K562 (cell line): ENCODE measurements around the gene FCGR2B. TPM values are rescaled to one million over a fixed set of nuclear protein-coding genes. Genes with fewer than 3 reads are reported as not detected.

ENCODE experiments used
- CBX2 ChIP-seq: fragments of 200-600 bp; sonication (generic); IDR thresholded peaks from one replicate; pipeline ENCODE4 v1.6.1; 2012; ENCODE audit warnings: mild to moderate bottlenecking, low read length, inconsistent platforms; ENCODE audit not compliant: insufficient read depth, poor library complexity, severe bottlenecking
- CHD1 ChIP-seq: fragments of 200-600 bp; sonication (generic); IDR thresholded peaks from one replicate; pipeline ENCODE4 v1.6.1; 2012; ENCODE audit warnings: mild to moderate bottlenecking, moderate library complexity, low read length, inconsistent platforms
- CREM ChIP-seq: IDR thresholded peaks from 2 replicates; pipeline ENCODE4 v1.6.1; 2014; ENCODE audit warnings: antibody characterized with exemption, low read depth
- EP400 ChIP-seq: fragments of 450-650 bp; IDR thresholded peaks from 2 replicates; pipeline ENCODE4 v1.6.1; 2017; ENCODE audit warnings: antibody characterized with exemption, mild to moderate bottlenecking, moderate library complexity
- GABPA ChIP-seq: fragments of 200-800 bp; sonication (Bioruptor generic); conservative IDR thresholded peaks from 2 replicates; pipeline ENCODE4 v1.6.1; 2016; ENCODE audit warnings: low read depth, missing genetic modification characterization, missing compliant biosample characterization
- HNRNPUL1 ChIP-seq: fragments of 200-400 bp; formaldehyde crosslinking; IDR thresholded peaks from 2 replicates; pipeline ENCODE4 v1.6.1; 2017; ENCODE audit warnings: low read length
- MCM5 ChIP-seq: fragments of 450-650 bp; IDR thresholded peaks from 2 replicates; pipeline ENCODE4 v1.6.1; 2016; ENCODE audit warnings: low read depth
- MED1 ChIP-seq: sonication (generic); formaldehyde crosslinking; IDR thresholded peaks from 2 replicates; pipeline ENCODE4 v1.8.1; 2023; ENCODE audit warnings: missing genetic modification reagents, borderline replicate concordance
- MEIS2 ChIP-seq: fragments of 450-650 bp; IDR thresholded peaks from 2 replicates; pipeline ENCODE4 v1.6.1; 2014; ENCODE audit warnings: mild to moderate bottlenecking; ENCODE audit not compliant: partially characterized antibody
- MYBL2 ChIP-seq, 2 experiments: fragments of 450-650 bp in 1 of 2; sonication (generic) in 1 of 2; formaldehyde crosslinking in 1 of 2; IDR thresholded peaks; 2 replicates each; pipeline versions ENCODE4 v1.6.1 to v1.8.1; 2017 to 2022; ENCODE audit warnings: borderline replicate concordance in 1 of 2, inconsistent platforms in 1 of 2, low read depth in 1 of 2, mild to moderate bottlenecking in 1 of 2, missing genetic modification reagents in 1 of 2, moderate library complexity in 1 of 2
- NFE2 ChIP-seq: IDR thresholded peaks from 2 replicates; pipeline ENCODE4 v1.6.1; 2014; ENCODE audit warnings: antibody characterized with exemption, low read depth
- NR2C2 ChIP-seq, 2 experiments: fragments of 200-800 bp in 1 of 2; sonication (Bioruptor generic) in 1 of 2; sonication (generic) in 1 of 2; formaldehyde crosslinking in 1 of 2; IDR thresholded peaks; 2 replicates each; pipeline versions ENCODE4 v1.6.1 to v1.8.0; 2016 to 2022; ENCODE audit warnings: mild to moderate bottlenecking in 1 of 2, missing compliant biosample characterization in 1 of 2, missing genetic modification characterization in 1 of 2, missing genetic modification reagents in 1 of 2
- OTX1 ChIP-seq: fragments of 450-650 bp; formaldehyde crosslinking; IDR thresholded peaks from 2 replicates; pipeline ENCODE4 v1.4.0; 2022; ENCODE audit warnings: mild to moderate bottlenecking
- PHB ChIP-seq: fragments of 250-450 bp; sonication (Bioruptor Pico); IDR thresholded peaks from 2 replicates; pipeline ENCODE4 v1.5.0; 2021
- RAD21 ChIP-seq, 2 experiments: fragments of 250-450 bp in 1 of 2; fragments of 450-650 bp in 1 of 2; sonication (Bioruptor Pico) in 1 of 2; formaldehyde crosslinking in 1 of 2; IDR thresholded peaks in 1 of 2; conservative IDR thresholded peaks in 1 of 2; 2 replicates each; pipeline versions ENCODE4 v1.4.0 to v1.8.0; 2020 to 2022; ENCODE audit warnings: mild to moderate bottlenecking in 2 of 2, moderate library complexity in 1 of 2
- RBM14 ChIP-seq: fragments of 200-400 bp; formaldehyde crosslinking; IDR thresholded peaks from 2 replicates; pipeline ENCODE4 v1.6.1; 2018; ENCODE audit warnings: low read depth, mild to moderate bottlenecking, low read length, moderate library complexity, borderline replicate concordance; ENCODE audit not compliant: insufficient read depth
- RHOXF2B ChIP-seq: fragments of 250-450 bp; sonication (Bioruptor Pico); conservative IDR thresholded peaks from 2 replicates; pipeline ENCODE4 v1.5.1; 2021
- TFAM ChIP-seq: fragments of 250-450 bp; sonication (Bioruptor Pico); conservative IDR thresholded peaks from 2 replicates; pipeline ENCODE4 v1.5.0; 2021; ENCODE audit warnings: mild to moderate bottlenecking, moderate library complexity
- ZFPM2 ChIP-seq: fragments of 250-450 bp; sonication (Bioruptor Pico); IDR thresholded peaks from 2 replicates; pipeline ENCODE4 v1.5.1; 2022; ENCODE audit warnings: mild to moderate bottlenecking
- ZNF23 ChIP-seq: fragments of 250-450 bp; sonication (Bioruptor Pico); IDR thresholded peaks from 2 replicates; pipeline ENCODE4 v1.4.0; 2020; ENCODE audit warnings: mild to moderate bottlenecking
- ZNF431 ChIP-seq: sonication (generic); formaldehyde crosslinking; IDR thresholded peaks from 2 replicates; pipeline ENCODE4 v1.8.0; 2022; ENCODE audit warnings: mild to moderate bottlenecking, missing genetic modification reagents
- ZNF561 ChIP-seq: fragments of 450-650 bp; formaldehyde crosslinking; conservative IDR thresholded peaks from 2 replicates; pipeline ENCODE4 v1.4.0; 2020; ENCODE audit warnings: mild to moderate bottlenecking, moderate library complexity
- ZNF695 ChIP-seq: fragments of 450-650 bp; formaldehyde crosslinking; IDR thresholded peaks from 2 replicates; pipeline ENCODE4 v1.4.0; 2020; ENCODE audit warnings: mild to moderate bottlenecking, moderate library complexity
- ZNF79 ChIP-seq: fragments of 250-450 bp; sonication (Bioruptor Pico); IDR thresholded peaks from 2 replicates; pipeline ENCODE4 v1.4.0; 2020; ENCODE audit warnings: low read depth, mild to moderate bottlenecking, moderate library complexity
- polyA plus RNA-seq, 8 experiments: library from polyadenylated mRNA; depleted of rRNA in 4 of 8; stranded (reverse) in 5 of 8; unstranded in 3 of 8; fragments of >200 nt; fragmentation: Nextera tagmentation in 2 of 8; fragmentation: Illumina TruSeq in 1 of 8; extraction: Ambion mirVana in 2 of 8; extraction: Trizol in 1 of 8; gene quantifications; 2 replicates each; pipeline versions ENCODE4 v1.2.1 to v1.2.3, GENCODE V29; 2011 to 2014; ENCODE audit warnings: inconsistent platforms in 1 of 8, missing spikeins in 1 of 8
- total RNA-seq, 7 experiments: library from RNA; depleted of rRNA in 6 of 7; stranded (reverse); fragments of >200 nt in 6 of 7; fragmentation: Illumina TruSeq in 2 of 7; extraction: Trizol in 2 of 7; gene quantifications; 2 replicates each; pipeline versions ENCODE4 v1.2.1 to v1.2.3, GENCODE V29; 2011 to 2021; ENCODE audit warnings: low replicate concordance in 1 of 7
- TF ChIP-seq, protein P1 (sequence below): sonication (generic); formaldehyde crosslinking; IDR thresholded peaks from 2 replicates; pipeline ENCODE4 v1.8.0; 2022; ENCODE audit warnings: mild to moderate bottlenecking, low read depth, missing genetic modification reagents
- TF ChIP-seq, protein P2 (sequence below): fragments of 250-450 bp; sonication (Bioruptor Pico); IDR thresholded peaks from 2 replicates; pipeline ENCODE4 v1.8.0; 2022; ENCODE audit warnings: moderate library complexity, mild to moderate bottlenecking, inconsistent platforms
- TF ChIP-seq, protein P3 (sequence below): fragments of 450-650 bp; IDR thresholded peaks from 2 replicates; pipeline ENCODE4 v1.6.1; 2016

The FCGR2B gene
- total and polyA plus RNA-seq, 9 of the 15 experiments (the other 6 are each of a cell fraction or from before 2014, with no cell fraction given), result 1.7 to 8.9 (median 3.9) TPM

DNA sequence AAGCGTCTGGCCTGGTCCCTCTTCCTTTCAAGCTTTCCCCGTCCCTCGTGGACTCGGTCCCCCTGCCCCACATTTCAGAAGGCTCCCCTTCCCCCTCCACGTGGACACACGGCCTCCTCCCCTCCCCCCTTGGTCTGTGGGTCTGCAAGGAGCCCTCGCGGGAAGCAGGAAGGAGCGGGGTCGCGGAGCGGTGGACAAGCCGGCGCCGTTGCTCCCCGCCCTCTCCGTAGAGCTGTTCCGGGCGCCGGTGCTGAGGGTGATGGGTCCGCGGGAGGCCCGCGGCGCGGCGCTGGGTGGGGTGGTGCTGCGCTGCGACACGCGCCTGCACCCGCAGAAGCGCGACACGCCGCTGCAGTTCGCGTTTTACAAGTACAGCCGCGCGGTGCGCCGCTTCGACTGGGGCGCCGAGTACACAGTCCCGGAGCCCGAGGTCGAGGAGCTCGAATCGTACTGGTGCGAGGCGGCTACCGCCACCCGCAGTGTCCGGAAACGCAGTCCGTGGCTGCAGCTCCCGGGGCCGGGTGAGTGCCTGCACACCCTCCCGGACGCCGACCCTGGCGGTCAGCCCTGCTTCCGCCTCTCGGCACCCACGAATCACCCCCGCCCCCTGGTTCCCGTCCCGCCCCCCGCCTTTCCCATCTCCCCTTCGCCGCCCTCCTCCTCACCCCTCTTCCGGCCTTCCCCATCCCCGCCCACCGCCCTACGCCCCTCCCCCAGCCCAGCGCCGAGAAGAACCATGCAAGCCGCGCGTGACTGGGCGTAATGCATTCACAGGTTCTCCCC lies 63.7 kb downstream of the FCGR2B start (continued):
- TF ChIP-seq TFAM (CRISPR knock-in tag) (no peak), GABPA (tag) (peak; percentile 87), RBM14 (no peak), ZNF695 (CRISPR knock-in tag) (no peak), CBX2 (no peak), ZNF431 (no peak; the same call in 1 of the 2 replicates), ZNF79 (CRISPR knock-in tag) (no peak), RHOXF2B (CRISPR knock-in tag) (no peak), PHB (CRISPR knock-in tag) (peak; percentile 88; the same call in 1 of the 2 replicates), HNRNPUL1 (no peak), RAD21 (CRISPR knock-in tag; conservative IDR thresholded peaks at IDR 0.05 in 1 of 2, IDR thresholded peaks at IDR 0.05 in 1 of 2) (peak; percentile 6 to 27; a peak in 3 of 4 replicates), MEIS2 (no peak), ZNF23 (CRISPR knock-in tag) (no peak), CREM (peak; percentile 57), MCM5 (no peak), ZFPM2 (CRISPR knock-in tag) (no peak), MED1 (0 out of 2 replicates have a peak, but pooled peaks have one; percentile 67), NFE2 (peak; percentile 63), EP400 (peak; percentile 84), MYBL2 (IDR thresholded peaks at IDR 0.05; ENCODE audit: low read depth) (no peak), MYBL2 (CRISPR knock-in tag; IDR thresholded peaks at IDR 0.05; ENCODE audit: borderline replicate concordance) (no peak), ZNF561 (CRISPR knock-in tag) (no peak), NR2C2 (CRISPR knock-in tag; IDR thresholded peaks at IDR 0.05) (peak; percentile 79; the same call in 1 of the 2 replicates), NR2C2 (tag; IDR thresholded peaks at IDR 0.05) (peak; percentile 70), OTX1 (no peak), CHD1 (peak; percentile 72)
- TF ChIP-seq, protein P1, sequence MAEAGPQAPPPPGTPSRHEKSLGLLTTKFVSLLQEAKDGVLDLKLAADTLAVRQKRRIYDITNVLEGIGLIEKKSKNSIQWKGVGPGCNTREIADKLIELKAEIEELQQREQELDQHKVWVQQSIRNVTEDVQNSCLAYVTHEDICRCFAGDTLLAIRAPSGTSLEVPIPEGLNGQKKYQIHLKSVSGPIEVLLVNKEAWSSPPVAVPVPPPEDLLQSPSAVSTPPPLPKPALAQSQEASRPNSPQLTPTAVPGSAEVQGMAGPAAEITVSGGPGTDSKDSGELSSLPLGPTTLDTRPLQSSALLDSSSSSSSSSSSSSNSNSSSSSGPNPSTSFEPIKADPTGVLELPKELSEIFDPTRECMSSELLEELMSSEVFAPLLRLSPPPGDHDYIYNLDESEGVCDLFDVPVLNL (CRISPR knock-in tag), result peak; percentile 44; the same call in 1 of the 2 replicates
- TF ChIP-seq, protein P2, sequence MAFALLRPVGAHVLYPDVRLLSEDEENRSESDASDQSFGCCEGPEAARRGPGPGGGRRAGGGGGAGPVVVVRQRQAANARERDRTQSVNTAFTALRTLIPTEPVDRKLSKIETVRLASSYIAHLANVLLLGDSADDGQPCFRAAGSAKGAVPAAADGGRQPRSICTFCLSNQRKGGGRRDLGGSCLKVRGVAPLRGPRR (CRISPR knock-in tag), result no peak
- TF ChIP-seq, protein P3, sequence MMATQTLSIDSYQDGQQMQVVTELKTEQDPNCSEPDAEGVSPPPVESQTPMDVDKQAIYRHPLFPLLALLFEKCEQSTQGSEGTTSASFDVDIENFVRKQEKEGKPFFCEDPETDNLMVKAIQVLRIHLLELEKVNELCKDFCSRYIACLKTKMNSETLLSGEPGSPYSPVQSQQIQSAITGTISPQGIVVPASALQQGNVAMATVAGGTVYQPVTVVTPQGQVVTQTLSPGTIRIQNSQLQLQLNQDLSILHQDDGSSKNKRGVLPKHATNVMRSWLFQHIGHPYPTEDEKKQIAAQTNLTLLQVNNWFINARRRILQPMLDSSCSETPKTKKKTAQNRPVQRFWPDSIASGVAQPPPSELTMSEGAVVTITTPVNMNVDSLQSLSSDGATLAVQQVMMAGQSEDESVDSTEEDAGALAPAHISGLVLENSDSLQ, result no peak
